ENCODE data around the gene GALNT17.

Gene GALNT17

GRCh38 chr7:71598553-71598952 lies 466.6 kb downstream of the GALNT17 start:
- no peak overlapping the region for H3K4me3 ChIP-seq (ENCODE audit: control insufficient read depth, low read depth, low read length)
- no peak for DNase-seq (ENCODE audit: low read depth)
- no peak for TF ChIP-seq CTCF (IDR thresholded peaks at IDR 0.05; ENCODE audit: control insufficient read depth, insufficient read depth, low read depth, low read length, missing control alignments)

- DNase-seq (ENCODE audit: low read depth), result no peak
- no peak overlapping the region for H3K4me3 ChIP-seq (ENCODE audit: control insufficient read depth, low read depth, low read length)
- TF ChIP-seq CTCF (IDR thresholded peaks at IDR 0.05; ENCODE audit: control insufficient read depth, insufficient read depth, low read depth, low read length, missing control alignments), result no peak
Observed at GRCh38 chr7:71601851-71602250, 469.9 kb downstream of the GALNT17 start.

- no peak for DNase-seq (ENCODE audit: low read depth)
- TF ChIP-seq CTCF (IDR thresholded peaks at IDR 0.05; ENCODE audit: control insufficient read depth, insufficient read depth, low read depth, low read length, missing control alignments), result no peak
- no peak overlapping the region for H3K4me3 ChIP-seq (ENCODE audit: control insufficient read depth, low read depth, low read length)
Observed at GRCh38 chr7:71604818-71605414, 473.0 kb downstream of the GALNT17 start.

GRCh38 chr7:71611986-71612385 lies 480.0 kb downstream of the GALNT17 start:
- H3K4me3 ChIP-seq (ENCODE audit: control insufficient read depth, low read depth, low read length), result no peak overlapping the region
- TF ChIP-seq CTCF (IDR thresholded peaks at IDR 0.05; ENCODE audit: control insufficient read depth, insufficient read depth, low read depth, low read length, missing control alignments), result no peak
- no peak for DNase-seq (ENCODE audit: low read depth)

GRCh38 chr7:71612911-71613310 lies 481.0 kb downstream of the GALNT17 start:
- no peak for TF ChIP-seq CTCF (IDR thresholded peaks at IDR 0.05; ENCODE audit: control insufficient read depth, insufficient read depth, low read depth, low read length, missing control alignments)
- DNase-seq (ENCODE audit: low read depth), result no peak
- H3K4me3 ChIP-seq (ENCODE audit: control insufficient read depth, low read depth, low read length), result no peak overlapping the region

- no peak overlapping the region for H3K4me3 ChIP-seq (ENCODE audit: control insufficient read depth, low read depth, low read length)
- TF ChIP-seq CTCF (IDR thresholded peaks at IDR 0.05; ENCODE audit: control insufficient read depth, insufficient read depth, low read depth, low read length, missing control alignments), result no peak
- no peak for DNase-seq (ENCODE audit: low read depth)
Observed at GRCh38 chr7:71613313-71613712, 481.4 kb downstream of the GALNT17 start.

GRCh38 chr7:71615017-71615416 lies 483.1 kb downstream of the GALNT17 start:
- H3K4me3 ChIP-seq (ENCODE audit: control insufficient read depth, low read depth, low read length), result no peak overlapping the region
- DNase-seq (ENCODE audit: low read depth), result no peak
- TF ChIP-seq CTCF (IDR thresholded peaks at IDR 0.05; ENCODE audit: control insufficient read depth, insufficient read depth, low read depth, low read length, missing control alignments), result no peak
